GM12878 (cell line): ENCODE data around the gene NAT10. TPM values are rescaled to one million over a fixed set of nuclear protein-coding genes. Genes with fewer than 3 reads are reported as not detected.

ENCODE experiments used
- ATAC-seq: fragments of 200-7000 bp; cut with Tn5 transposase; 3 replicates; pipeline ENCODE4 v1.9.1; 2020; ENCODE audit warnings: mild to moderate bottlenecking, moderate library complexity
- BruUV-seq: library from RNA; stranded (reverse); fragments of 400-500 nt; replicated peaks from 2 replicates; lab custom pipeline; 2021; lab: Mats Ljungman, UMichigan
- CTCF ChIA-PET: fragments of 300-600 bp; sonication (Branson Sonifier 250); formaldehyde crosslinking; extraction: SDS; loops from one replicate; lab custom pipeline; 2021; ENCODE audit warnings: inconsistent platforms; lab: Yijun Ruan, JAX
- POLR2A ChIA-PET: fragments of 350-600 bp; formaldehyde crosslinking; extraction: SDS; loops from one replicate; lab custom pipeline; 2021; ENCODE audit warnings: inconsistent platforms; lab: Charles Lee
- RAD21 ChIA-PET: fragments of 300-600 bp; sonication (Branson Sonifier 250); formaldehyde crosslinking; loops from one replicate; lab custom pipeline; 2023; ENCODE audit warnings: antibody characterized with exemption; ENCODE audit not compliant: unreplicated experiment; lab: Charles Lee
- SMC1A ChIA-PET: fragments of 300-600 bp; sonication (Branson Sonifier 250); formaldehyde crosslinking; loops from one replicate; lab custom pipeline; 2023; ENCODE audit not compliant: unreplicated experiment, uncharacterized antibody; lab: Charles Lee
- DNase-seq: peaks from one replicate; pipeline ENCODE4 v3.0.0-alpha.2; 2011; ENCODE audit warnings: low read depth, low spot score
- FAIRE-seq: peaks from 3 replicates; lab custom pipeline; 2011; peaks lifted over from hg19 to GRCh38; lab: Jason Lieb, UNC
- H2AFZ ChIP-seq: 2 replicates; pipeline ENCODE4 v1.6.0; 2011; ENCODE audit warnings: low read depth, low read length, control low read depth; ENCODE audit not compliant: control insufficient read depth
- H3K27ac ChIP-seq: 2 replicates; pipeline ENCODE4 v1.5.1; 2011; ENCODE audit warnings: control low read depth; ENCODE audit not compliant: control insufficient read depth, insufficient read depth
- H3K27me3 ChIP-seq, 2 experiments: replicated peaks in 1 of 2; 2 replicates each; pipeline versions ENCODE4 v1.6.0 to v1.6.1; 2011; ENCODE audit warnings: low read length in 1 of 2; ENCODE audit not compliant: control insufficient read depth in 2 of 2, insufficient read depth in 2 of 2
- H3K36me3 ChIP-seq, 2 experiments: 2 replicates each; pipeline ENCODE4 v1.5.1; 2011; ENCODE audit warnings: low read length in 1 of 2; ENCODE audit not compliant: control insufficient read depth in 2 of 2, insufficient read depth in 2 of 2
- H3K4me1 ChIP-seq: 2 replicates; pipeline ENCODE4 v1.6.1; 2011; ENCODE audit warnings: mild to moderate bottlenecking, low read length, moderate library complexity, mixed read lengths; ENCODE audit not compliant: control insufficient read depth, insufficient read depth
- H3K4me2 ChIP-seq: 2 replicates; pipeline ENCODE4 v1.6.0; 2011; ENCODE audit warnings: control low read depth; ENCODE audit not compliant: control insufficient read depth, insufficient read depth
- H3K4me3 ChIP-seq: fragments of 200-600 bp; sonication (generic); 2 replicates; pipeline ENCODE4 v1.5.1; 2016
- H3K79me2 ChIP-seq: 2 replicates; pipeline ENCODE4 v1.6.0; 2011; ENCODE audit warnings: low read length; ENCODE audit not compliant: control insufficient read depth, insufficient read depth
- H3K9ac ChIP-seq: 2 replicates; pipeline ENCODE4 v1.8.0; 2011; ENCODE audit warnings: low read length, control low read depth, mixed read lengths; ENCODE audit not compliant: control insufficient read depth, insufficient read depth
- H3K9me3 ChIP-seq: replicated peaks from 3 replicates; pipeline ENCODE4 v1.5.1; 2011; ENCODE audit warnings: mild to moderate bottlenecking, low read length; ENCODE audit not compliant: control insufficient read depth, insufficient read depth
- H4K20me1 ChIP-seq: 2 replicates; pipeline ENCODE4 v1.6.0; 2011; ENCODE audit not compliant: control insufficient read depth, insufficient read depth
- BHLHE40 ChIP-seq, 2 experiments: fragments of 450-650 bp in 1 of 2; IDR thresholded peaks; 2 replicates each; pipeline ENCODE4 v1.6.1; 2011 to 2017; ENCODE audit warnings: low read depth in 2 of 2, borderline replicate concordance in 1 of 2, improper control_type of control experiment in 1 of 2, low read length in 1 of 2, mild to moderate bottlenecking in 1 of 2
- KDM1A ChIP-seq: fragments of 200-600 bp; sonication (generic); IDR thresholded peaks from 2 replicates; pipeline ENCODE4 v1.6.1; 2016; ENCODE audit warnings: borderline replicate concordance
- MXI1 ChIP-seq: fragments of 150-350 bp; IDR thresholded peaks from 2 replicates; pipeline ENCODE4 v1.6.1; 2011; ENCODE audit warnings: low read depth, mild to moderate bottlenecking, inconsistent platforms, low read length, improper control_type of control experiment
- NRF1 ChIP-seq: conservative IDR thresholded peaks from 2 replicates; pipeline ENCODE4 v1.6.1; 2011; ENCODE audit warnings: mild to moderate bottlenecking, low read depth, low read length, improper control_type of control experiment
- RAD21 ChIP-seq: IDR thresholded peaks from 2 replicates; pipeline ENCODE4 v1.6.1; 2011; ENCODE audit warnings: mild to moderate bottlenecking, low read depth, low read length, moderate library complexity; ENCODE audit not compliant: insufficient read depth
- SMAD5 ChIP-seq: IDR thresholded peaks from 2 replicates; pipeline ENCODE4 v1.6.1; 2016; ENCODE audit warnings: antibody characterized with exemption, low read depth
- SREBF1 ChIP-seq: IDR thresholded peaks from 2 replicates; pipeline ENCODE4 v1.6.1; 2012; ENCODE audit warnings: mild to moderate bottlenecking, low read length
- WGBS: methylation state at CpG from one replicate; pipeline ENCODE4 v1.1.6; 2016; ENCODE audit warnings: low lambda C conversion rate; ENCODE audit not compliant: insufficient replicate concordance, insufficient coverage; ENCODE audit errors: missing lambda C conversion rate; 5-methylcytosine and 5-hydroxymethylcytosine counted together
- in situ Hi-C: fragments of 300-500 bp; cut with MboI; formaldehyde crosslinking; loops from 9 replicates; pipeline ENCODE4 v1.14.3; 2018; ENCODE audit warnings: mixed read lengths
- intact Hi-C: fragments of 100-400 bp; cut with micrococcal nuclease; formaldehyde crosslinking; loops from one replicate; pipeline ENCODE4 v1.14.2; 2022; ENCODE audit not compliant: unreplicated experiment
- polyA plus RNA-seq, 11 experiments: library from polyadenylated mRNA; depleted of rRNA in 4 of 11; unstranded in 6 of 11; stranded (reverse) in 5 of 11; fragments of >200 nt; fragmentation: Nextera tagmentation in 4 of 11; fragmentation: Illumina TruSeq in 1 of 11; extraction: Ambion mirVana in 4 of 11; extraction: Trizol in 1 of 11; gene quantifications; 1 replicate in 1 of 11; 2 replicates in 10 of 11; pipeline versions ENCODE4 v1.2.1 to v1.2.3, GENCODE V29; 2011 to 2016; ENCODE audit warnings: inconsistent platforms in 2 of 11, missing spikeins in 2 of 11, low read depth in 1 of 11
- total RNA-seq, 4 experiments: library from RNA; depleted of rRNA in 3 of 4; stranded (reverse); fragments of >200 nt in 3 of 4; fragmentation: Illumina TruSeq in 1 of 4; extraction: Trizol in 1 of 4; gene quantifications; 2 replicates each; pipeline versions ENCODE4 v1.2.1 to v1.2.3, GENCODE V29; 2013 to 2021
- TF ChIP-seq, protein P1 (sequence below): fragments of 450-650 bp; IDR thresholded peaks from 2 replicates; pipeline ENCODE4 v1.6.1; 2017; ENCODE audit warnings: low read depth, mild to moderate bottlenecking, moderate library complexity
- TF ChIP-seq, protein P2 (sequence below): fragments of 450-650 bp; IDR thresholded peaks from 2 replicates; pipeline ENCODE4 v1.6.1; 2017; ENCODE audit warnings: mild to moderate bottlenecking, moderate library complexity

Gene NAT10
- total and polyA plus RNA-seq, 10 of the 15 experiments (the other 5 are each of a cell fraction or from before 2014, with no cell fraction given): 45.1 to 95.5 (median 72.8) TPM

DNA sequence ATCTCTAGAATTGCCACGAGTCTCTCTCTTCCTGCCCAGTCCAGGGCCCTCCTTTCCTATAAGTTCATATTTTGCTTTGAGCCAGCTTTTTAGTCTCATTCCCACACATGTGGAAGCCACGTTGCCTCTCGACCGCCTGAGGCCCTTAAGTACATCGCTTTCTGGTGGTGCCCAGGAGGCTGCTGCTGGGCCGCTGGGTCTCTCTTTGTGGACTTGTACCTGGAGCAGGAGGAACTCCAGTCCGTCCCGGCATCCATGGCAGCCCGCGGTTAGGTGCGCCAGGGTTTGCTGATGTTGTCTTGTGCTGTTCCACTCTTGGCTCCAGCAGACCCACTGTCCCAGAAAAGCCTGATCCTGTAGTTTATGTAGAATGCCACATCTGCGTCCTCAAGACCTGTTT is 41.0 kb downstream of the NAT10 start:
- intact Hi-C loops: loop anchor here (5.0 kb wide), 1 partner anchor 144 kb away; no protein-coding TSS in a partner anchor
- Histone ChIP-seq H3K9ac (peak overlapping the region; percentile 57; the same call in 1 of the 2 replicates), H3K4me1 (peaks cover 33% of the 10 kb centered on the region), H3K4me2 (peak overlapping the region; percentile 87), H3K4me3 (no peak overlapping the region), H3K79me2 (no peaks in the 10 kb centered on the region; the same call in 1 of the 2 replicates), H3K27me3 (no peaks in the 10 kb centered on the region), H3K9me3 (no peaks in the 10 kb centered on the region), H3K27ac (peak overlapping the region; percentile 82), H4K20me1 (no peaks in the 10 kb centered on the region), H3K36me3 (peaks cover 30 to 63% of the 10 kb centered on the region in 2 experiments), H2AFZ (no peak overlapping the region)
- CTCF ChIA-PET: interaction anchor here (1.2 kb wide), 1 partner anchor 149 kb away, joined by 3 read pairs; no protein-coding TSS in a partner anchor
- WGBS: 83% methylated on average over 12 of the region's 12 CpGs
- RAD21 ChIA-PET: interaction anchor here (0.7 to 2.9 kb wide), 6 partner anchors 8 to 41 kb away, joined by 3 to 15 read pairs (median 6); no protein-coding TSS in a partner anchor
- TF ChIP-seq NRF1 (no peak), BHLHE40 (IDR thresholded peaks at IDR 0.05; ENCODE audit: borderline replicate concordance in 1 of 2, low read depth in 2 of 2, low read length in 1 of 2) (no peak), RAD21 (no peak), SMAD5 (no peak), SREBF1 (no peak), KDM1A (no peak), MXI1 (0 out of 2 replicates have a peak, but pooled peaks have one; percentile 9)
- TF ChIP-seq, protein P1, sequence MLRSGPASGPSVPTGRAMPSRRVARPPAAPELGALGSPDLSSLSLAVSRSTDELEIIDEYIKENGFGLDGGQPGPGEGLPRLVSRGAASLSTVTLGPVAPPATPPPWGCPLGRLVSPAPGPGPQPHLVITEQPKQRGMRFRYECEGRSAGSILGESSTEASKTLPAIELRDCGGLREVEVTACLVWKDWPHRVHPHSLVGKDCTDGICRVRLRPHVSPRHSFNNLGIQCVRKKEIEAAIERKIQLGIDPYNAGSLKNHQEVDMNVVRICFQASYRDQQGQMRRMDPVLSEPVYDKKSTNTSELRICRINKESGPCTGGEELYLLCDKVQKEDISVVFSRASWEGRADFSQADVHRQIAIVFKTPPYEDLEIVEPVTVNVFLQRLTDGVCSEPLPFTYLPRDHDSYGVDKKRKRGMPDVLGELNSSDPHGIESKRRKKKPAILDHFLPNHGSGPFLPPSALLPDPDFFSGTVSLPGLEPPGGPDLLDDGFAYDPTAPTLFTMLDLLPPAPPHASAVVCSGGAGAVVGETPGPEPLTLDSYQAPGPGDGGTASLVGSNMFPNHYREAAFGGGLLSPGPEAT: no peak
- TF ChIP-seq, protein P2, sequence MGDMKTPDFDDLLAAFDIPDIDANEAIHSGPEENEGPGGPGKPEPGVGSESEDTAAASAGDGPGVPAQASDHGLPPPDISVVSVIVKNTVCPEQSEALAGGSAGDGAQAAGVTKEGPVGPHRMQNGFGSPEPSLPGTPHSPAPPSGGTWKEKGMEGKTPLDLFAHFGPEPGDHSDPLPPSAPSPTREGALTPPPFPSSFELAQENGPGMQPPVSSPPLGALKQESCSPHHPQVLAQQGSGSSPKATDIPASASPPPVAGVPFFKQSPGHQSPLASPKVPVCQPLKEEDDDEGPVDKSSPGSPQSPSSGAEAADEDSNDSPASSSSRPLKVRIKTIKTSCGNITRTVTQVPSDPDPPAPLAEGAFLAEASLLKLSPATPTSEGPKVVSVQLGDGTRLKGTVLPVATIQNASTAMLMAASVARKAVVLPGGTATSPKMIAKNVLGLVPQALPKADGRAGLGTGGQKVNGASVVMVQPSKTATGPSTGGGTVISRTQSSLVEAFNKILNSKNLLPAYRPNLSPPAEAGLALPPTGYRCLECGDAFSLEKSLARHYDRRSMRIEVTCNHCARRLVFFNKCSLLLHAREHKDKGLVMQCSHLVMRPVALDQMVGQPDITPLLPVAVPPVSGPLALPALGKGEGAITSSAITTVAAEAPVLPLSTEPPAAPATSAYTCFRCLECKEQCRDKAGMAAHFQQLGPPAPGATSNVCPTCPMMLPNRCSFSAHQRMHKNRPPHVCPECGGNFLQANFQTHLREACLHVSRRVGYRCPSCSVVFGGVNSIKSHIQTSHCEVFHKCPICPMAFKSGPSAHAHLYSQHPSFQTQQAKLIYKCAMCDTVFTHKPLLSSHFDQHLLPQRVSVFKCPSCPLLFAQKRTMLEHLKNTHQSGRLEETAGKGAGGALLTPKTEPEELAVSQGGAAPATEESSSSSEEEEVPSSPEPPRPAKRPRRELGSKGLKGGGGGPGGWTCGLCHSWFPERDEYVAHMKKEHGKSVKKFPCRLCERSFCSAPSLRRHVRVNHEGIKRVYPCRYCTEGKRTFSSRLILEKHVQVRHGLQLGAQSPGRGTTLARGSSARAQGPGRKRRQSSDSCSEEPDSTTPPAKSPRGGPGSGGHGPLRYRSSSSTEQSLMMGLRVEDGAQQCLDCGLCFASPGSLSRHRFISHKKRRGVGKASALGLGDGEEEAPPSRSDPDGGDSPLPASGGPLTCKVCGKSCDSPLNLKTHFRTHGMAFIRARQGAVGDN: 0 out of 2 replicates have a peak, but pooled peaks have one; percentile 4
- POLR2A ChIA-PET: interaction anchor here (2.2 to 2.3 kb wide), 2 partner anchors 8 to 11 kb away, joined by 8 to 16 read pairs; no protein-coding TSS in a partner anchor
- BruUV-seq: TSS peak; percentile 72
- FAIRE-seq (no peak), DNase-seq (no peak), ATAC-seq (no peak)
- SMC1A ChIA-PET: interaction anchor here (1.0 to 2.3 kb wide), 8 partner anchors 8 to 88 kb away, joined by 3 to 14 read pairs (median 5); partner anchors contain the start of gene NAT10
- in situ Hi-C loops: no loop called here
